Uterus (tissue), 2 donors: Measurements from ENCODE around the gene GBP4.

ENCODE experiments used
- CTCF ChIP-seq, 4 experiments: fragments of 200-600 bp in 2 of 4; fragments of 450-650 bp in 2 of 4; sonication (generic) in 2 of 4; IDR thresholded peaks; one replicate each; pipeline ENCODE4 v1.5.1; 2016 to 2019; ENCODE audit warnings: antibody characterized with exemption in 4 of 4, mild to moderate bottlenecking in 2 of 4, moderate library complexity in 1 of 4
- POLR2A ChIP-seq, 2 donors: fragments of 450-650 bp; IDR thresholded peaks; one replicate each; pipeline ENCODE4 v1.6.1; 2016; ENCODE audit warnings: antibody characterized with exemption in 2 of 2, mild to moderate bottlenecking in 1 of 2, moderate library complexity in 1 of 2

GRCh38 chr1:89147678-89148658 lies 50.8 kb downstream of the GBP4 start:
- TF ChIP-seq CTCF (IDR thresholded peaks at IDR 0.05) (no peak), POLR2A (IDR thresholded peaks at IDR 0.05) (no peak)
